Dorsolateral prefrontal cortex (tissue), 118 donors: Measurements from ENCODE around the gene FRMPD2. TPM values are rescaled to one million over a fixed set of nuclear protein-coding genes. Genes with fewer than 3 reads are reported as not detected.

Source experiments
- total RNA-seq, 120 experiments: library from RNA; stranded (reverse); gene quantifications; one replicate each; pipeline versions ENCODE4 v1.2.3 to v1.2.4, GENCODE V29; 2022

Gene FRMPD2
- total RNA-seq, 120 experiments from 2014 or later: 5.9 to 49.3 (median 15.7) TPM

Other genes with a start within 250 kb of the FRMPD2 start
- 100 to 1,000 TPM in 55 of 120 experiments, 10 to 100 TPM in 65; 54.6 to 126 (median 97.3) TPM for gene MAPK8, start 32.0 kb upstream of the FRMPD2 start, total RNA-seq